HG03095 (cell line): Measurements from ENCODE around the gene BMAL1.
A peak's percentile ranks its signal among the peaks of the same experiment; 100 is the strongest.

Source experiments
- ATAC-seq: cut with Tn5 transposase; IDR thresholded peaks from one replicate; pipeline ENCODE4 v1.9.1; 2021; ENCODE audit warnings: moderate library complexity; ENCODE audit not compliant: unreplicated experiment

The BMAL1 gene

DNA sequence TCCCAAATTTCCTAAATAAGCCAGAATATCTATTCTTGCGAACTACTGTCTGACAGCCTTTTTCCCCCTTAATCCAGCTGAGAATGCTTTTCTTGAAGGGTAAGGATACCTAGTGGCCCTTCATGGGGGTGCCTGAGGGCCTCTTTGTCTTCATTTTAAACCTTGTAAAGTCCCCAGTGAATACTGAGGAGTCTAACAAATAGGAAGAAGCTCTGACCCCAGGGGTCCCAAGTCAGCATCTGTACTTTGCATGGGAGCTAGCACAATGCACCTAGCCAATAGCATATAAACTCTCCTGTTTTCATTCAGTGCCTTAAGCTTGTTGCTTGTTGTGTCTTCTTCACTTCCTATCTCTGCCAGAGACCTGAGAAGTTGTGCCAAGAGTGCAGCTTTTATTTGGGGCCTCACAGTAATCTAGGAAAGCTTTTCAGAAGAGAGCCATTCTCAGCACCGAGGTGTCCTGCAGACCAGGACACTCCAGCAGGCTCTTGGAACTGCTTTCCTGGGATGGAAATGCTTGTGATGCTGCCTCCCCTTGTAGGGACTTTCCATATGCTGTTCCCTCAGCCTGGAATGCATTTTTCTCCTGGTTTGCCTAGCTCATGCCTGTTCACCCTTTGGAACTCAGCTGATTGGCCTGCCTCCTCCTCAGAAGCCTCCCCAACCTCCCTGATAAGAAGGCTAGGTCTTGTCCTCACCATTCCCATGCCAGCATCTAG is 37.2 kb downstream of the BMAL1 start:
- ATAC-seq = no peak

DNA sequence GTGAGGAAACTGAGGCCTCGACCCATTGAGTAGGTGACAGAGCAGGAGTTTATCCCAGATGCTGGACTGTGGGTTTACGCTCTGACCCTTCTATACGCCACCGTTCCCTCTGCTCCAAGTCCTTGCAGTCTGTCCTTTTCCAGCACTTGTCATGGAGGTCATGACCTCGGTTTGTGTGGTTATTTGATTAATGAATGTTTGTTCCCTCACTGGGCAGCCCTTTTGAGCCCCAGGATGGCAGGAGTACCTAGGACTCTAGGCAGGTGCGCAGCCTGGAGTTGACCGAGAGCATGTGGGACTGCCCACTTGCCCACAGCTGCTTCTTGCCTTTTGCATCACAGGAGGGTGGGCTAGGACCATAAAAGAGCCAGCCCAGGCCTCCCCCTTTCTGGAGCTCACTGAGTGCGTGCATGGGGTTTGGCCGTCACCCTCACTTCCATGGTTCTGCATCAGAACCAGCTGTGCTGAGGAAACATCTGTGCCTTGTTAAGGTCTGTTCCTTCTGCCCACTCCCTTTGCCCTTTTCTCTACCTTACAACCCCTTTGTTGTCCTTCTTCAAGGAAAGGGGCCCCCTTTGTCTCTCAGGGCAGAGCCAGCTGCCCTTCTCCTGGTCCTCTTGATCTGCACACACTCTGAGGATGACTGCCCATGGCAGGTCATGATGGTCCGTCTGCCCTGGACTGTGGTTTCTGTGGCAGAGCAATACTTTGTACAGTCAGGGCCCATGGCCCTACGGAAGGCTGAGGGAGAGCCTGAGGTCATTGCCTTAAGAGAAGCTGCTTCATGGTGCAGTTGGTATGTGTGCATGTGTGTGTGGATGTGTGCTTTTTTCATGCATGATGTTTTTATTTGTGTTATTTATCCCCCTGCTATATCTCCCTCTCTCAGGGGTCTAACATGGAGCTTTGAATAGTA is 38.2 kb downstream of the BMAL1 start:
- no peak for ATAC-seq

DNA sequence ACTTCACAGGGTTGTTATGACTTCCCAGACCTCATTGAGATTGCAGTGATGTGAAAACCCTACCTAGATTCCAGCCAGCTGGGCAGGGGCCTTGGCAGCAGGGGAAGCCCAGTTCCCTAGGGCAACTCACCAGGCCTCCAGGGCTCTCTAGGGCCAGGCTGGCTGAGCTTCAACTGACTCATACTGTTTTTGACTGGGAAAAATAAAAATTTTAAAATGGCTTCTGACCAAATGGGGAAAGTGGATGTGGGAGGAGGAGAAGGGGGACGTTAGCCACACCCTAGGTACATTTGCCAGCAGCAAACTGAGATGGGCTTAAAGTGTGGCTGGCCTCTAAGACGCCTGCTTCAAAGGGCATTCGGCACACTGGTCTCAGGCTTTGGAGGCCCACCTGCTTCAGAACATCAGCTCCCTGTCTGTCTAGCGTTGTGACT is 39.0 kb downstream of the BMAL1 start:
- no peak for ATAC-seq

DNA sequence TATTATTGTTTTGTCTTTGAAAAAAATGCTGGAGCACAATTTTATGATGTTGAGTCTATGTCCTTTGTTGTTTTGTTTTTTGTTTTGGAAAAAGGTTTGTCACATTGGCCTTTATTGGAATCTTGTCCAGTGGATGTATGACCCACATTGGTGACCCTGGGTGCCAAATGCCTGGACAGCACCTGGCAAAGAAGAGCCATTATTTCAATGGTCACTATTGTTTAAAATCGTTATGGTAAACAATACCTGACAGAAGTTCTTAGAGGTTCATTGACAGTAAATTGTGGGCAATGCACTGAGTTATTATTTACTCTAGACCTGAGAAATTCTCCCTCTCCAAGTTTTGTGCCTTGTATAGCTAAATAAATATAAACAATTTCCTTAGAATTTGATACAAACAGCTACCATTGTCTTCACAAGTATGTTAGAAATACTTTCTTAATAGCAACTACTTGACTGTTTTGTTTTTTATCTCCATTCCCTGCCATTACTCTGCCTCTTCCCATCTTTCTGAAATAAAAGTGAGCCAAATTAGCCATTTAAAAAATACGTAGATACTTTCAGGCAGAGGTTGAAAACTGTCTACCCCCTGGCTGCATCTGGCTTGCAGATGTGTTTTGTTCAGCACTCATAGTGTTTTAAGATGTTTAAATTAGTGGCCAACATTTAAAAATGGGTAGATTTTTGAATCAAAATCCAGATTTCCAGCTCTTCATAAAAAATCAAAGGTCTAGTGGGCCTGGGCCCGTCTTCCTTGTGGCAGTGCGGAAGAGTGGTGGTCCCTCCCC is 39.9 kb downstream of the BMAL1 start:
- no peak for ATAC-seq

DNA sequence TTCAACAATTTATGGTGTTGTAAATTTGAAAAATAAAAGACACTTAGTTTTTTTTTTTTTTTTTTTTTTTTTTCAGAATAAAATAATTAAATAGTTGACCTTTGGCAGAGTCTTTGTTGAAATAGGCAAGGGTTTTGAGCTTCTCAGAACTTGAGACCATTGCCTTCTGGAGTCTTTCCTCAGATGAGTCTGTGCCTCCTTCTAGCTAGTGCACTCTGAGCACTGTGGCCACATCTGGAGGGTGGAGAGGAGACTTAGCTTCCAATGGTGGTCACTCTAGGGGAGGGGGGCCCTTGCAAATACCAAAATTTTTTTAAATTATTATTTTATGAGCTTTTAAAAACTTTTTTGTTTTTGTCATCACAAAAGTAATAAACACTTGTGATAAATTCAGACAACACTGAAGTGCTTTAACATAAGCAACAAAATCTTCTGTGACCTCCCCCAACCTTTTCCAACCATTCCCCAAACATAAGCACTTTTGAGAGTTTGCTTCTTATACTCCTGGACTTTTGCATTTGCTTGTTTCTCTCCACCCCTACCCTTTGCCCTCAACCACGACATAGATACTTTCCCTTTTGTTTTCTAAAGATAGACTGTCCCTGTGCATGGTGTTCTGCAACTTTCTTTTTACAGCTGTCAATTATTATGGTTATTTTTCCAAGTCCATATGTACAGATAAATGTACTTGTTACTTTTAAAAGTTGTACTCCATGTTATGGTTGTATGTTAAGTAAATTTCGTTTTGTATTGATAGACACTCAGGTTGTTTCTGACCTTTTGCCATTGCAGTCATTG is 41.1 kb downstream of the BMAL1 start:
- peak; percentile 86 for ATAC-seq

DNA sequence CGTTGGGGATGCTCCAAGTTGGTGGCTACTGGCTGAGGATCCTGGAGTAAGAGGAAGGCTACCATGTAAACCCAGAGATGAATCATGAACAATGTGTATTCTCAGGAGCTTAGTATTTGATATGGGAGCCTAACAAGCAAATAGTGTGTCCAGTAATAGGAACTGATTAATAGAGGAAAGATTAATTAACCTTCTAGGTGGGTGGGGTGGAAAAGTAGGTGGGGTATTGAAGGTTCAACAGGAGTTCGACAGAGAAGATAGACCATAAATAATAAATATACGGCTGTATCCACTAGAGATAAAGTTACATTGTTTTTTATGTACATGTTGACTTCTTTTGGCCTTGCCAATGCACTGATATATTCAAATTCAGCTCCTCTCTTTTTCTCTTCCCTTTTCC is 43.1 kb downstream of the BMAL1 start:
- ATAC-seq = no peak

DNA sequence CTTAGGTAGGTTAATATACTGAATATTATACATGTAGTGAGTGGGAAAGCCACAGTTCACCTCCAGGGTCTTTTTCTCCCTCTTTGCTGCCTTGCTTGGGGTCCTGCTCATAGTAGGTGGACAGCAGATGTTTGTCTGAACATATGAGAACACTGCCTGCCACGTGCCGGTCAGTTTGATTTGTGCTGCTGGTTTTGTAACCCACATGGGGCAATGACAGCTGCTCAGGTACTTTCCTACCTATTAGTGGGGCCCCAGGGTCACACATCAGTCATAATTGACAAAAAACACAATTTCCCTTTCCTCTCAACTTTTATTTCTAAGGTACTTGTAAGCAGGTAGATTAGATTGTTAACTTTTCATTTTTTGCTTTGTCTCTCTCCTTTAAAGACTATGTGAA is 43.8 kb downstream of the BMAL1 start:
- no peak for ATAC-seq

DNA sequence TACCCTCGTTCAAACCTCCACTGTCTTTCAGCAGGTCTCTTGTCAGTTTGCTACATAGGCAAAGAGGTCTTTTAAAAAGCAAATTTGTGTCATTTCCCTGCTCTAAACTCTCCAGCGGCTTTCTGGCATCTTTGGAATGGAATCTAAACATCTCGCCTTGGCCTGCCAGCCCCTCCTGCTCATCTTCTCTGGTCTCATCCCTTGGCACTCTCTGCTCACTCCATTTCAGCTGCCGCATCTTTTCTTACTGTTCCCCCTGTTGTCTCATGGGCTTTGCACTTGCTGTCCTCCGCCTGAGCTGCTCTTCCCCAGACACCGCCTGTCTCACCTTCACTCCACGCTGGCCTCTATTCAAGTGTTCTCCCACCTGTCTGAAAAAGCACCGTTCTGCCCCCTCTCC is 46.6 kb downstream of the BMAL1 start:
- ATAC-seq = no peak

DNA sequence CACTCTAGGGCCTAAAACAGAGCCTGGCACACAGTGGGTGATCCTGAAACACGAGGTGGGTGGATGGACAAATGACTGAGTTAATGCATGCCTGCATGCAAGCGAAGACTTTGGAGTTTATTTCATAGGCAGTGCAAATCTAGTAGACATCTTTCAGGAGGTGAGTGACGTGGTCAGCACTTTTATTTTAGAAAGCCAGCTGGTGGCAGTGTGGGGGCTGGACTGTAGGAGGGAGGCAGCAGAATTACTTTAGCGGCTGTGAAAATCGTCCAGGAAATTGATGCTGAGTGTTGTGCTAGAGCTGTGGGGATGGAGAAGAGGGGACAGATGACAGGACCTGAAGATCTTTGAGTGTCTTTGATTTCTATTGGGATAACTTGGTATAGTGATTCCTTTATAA is 47.1 kb downstream of the BMAL1 start:
- no peak for ATAC-seq

DNA sequence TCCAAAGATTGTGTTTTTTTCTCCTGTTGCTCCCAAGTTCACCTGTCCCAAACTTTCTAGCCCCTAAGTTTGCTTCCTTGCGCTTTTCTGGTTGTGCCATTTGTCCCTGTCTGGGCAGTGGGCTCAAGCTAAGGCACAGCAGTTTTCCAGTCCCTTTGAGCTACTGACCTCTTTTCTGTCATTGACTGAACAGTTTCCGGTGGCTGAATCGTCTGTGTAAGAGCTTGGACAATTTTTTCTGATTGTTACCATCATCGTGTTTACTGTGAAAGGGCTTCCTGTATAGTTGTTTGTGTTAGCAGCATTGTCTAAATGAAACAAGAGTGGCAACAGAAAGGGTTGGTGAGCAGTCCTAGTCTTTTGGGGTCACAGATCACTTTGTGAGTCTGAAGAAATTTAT is 49.8 kb downstream of the BMAL1 start:
- no peak for ATAC-seq

DNA sequence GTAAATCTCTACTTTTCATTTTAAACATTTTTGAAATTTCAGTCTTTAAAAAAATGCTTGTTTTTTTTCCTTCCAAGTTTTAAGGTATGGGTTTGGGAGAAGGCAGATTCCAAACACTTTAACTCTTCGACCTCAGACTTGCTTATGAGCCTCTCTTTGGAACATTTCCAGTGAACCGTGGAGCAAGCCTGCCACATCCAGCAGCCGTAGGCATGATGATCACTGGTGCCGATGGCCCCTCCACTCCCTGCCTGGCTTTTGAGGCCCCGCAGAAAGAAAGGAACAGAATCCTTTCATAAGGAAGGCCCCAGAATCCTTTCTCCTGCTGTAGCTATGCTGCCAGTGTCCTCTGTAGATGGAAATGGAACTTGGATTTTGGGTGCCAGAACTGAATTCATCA is 50.7 kb downstream of the BMAL1 start:
- no peak for ATAC-seq

DNA sequence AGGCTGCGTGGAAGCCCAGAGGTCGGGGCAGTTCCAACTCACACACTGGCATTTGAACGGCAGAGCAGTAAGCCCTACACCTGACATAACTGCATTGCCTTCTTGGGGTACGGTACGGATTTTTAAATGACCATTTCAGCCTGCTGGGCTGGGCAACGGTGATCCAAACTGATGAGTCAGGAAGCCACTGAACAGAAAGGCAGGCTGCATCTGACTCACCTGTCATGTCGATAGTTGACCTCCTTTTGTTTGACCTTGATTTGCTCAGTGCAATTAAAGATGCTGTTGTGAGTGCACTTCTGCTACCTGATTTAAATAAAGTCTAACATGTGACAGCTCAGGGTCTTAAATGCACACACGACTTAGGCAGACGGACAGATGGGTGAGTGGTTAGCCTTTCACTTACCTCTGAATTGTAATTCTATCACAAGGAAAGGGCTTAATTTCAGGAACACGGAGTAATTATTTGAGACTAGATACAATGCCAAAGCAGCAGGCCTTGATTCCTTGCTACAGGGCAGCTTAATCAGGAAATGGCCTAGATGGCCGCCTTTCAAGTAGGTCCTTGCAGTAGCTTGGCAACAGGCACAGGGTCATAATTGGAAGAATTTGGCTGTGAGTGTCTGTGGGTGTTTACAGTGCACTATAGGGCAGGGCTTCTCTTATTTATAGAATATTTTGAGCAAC is 52.2 kb downstream of the BMAL1 start:
- no peak for ATAC-seq

DNA sequence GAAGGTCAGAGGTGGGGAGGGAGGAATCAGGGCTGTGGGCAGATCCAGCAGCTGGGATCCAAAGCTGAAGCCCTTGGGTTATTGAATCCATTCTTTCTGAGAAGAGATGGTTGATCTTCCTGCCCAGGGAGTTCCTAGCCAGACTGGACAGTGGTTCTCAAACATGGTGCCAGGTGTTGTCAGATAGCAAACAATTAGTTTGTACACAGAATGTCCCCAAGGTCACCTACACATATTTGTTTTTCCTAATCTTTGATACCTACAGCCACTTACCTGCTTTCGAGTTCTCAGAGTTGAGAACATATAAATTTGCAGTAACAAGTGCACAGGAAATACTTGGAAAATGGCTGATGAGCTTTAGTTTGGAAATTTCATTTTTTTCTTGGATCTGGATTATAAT is 54.5 kb downstream of the BMAL1 start:
- no peak for ATAC-seq

DNA sequence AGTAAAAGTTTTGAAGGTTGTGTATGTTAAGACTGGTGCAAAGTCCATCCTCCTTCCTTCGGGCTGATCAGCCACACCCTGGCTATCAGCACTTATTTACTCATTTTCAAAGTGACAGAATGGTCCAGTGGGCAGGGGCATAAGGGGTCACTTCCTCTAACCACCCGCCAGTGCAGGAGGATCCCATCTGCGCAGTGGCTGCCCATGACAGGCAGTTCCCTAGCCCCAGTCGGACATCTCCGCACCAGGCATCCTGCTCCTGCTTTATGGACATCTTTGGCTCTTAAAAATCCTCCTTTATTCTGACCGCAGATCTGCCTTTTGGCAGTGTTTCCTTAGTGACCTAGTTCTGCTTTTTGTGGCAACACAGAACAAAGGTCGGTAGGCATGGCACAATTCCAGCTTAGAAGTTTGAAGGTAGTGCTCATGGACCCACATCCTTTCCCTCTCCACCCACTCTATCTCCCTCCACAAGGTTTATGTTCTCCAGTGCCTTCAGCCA is 55.9 kb downstream of the BMAL1 start:
- ATAC-seq = no peak

DNA sequence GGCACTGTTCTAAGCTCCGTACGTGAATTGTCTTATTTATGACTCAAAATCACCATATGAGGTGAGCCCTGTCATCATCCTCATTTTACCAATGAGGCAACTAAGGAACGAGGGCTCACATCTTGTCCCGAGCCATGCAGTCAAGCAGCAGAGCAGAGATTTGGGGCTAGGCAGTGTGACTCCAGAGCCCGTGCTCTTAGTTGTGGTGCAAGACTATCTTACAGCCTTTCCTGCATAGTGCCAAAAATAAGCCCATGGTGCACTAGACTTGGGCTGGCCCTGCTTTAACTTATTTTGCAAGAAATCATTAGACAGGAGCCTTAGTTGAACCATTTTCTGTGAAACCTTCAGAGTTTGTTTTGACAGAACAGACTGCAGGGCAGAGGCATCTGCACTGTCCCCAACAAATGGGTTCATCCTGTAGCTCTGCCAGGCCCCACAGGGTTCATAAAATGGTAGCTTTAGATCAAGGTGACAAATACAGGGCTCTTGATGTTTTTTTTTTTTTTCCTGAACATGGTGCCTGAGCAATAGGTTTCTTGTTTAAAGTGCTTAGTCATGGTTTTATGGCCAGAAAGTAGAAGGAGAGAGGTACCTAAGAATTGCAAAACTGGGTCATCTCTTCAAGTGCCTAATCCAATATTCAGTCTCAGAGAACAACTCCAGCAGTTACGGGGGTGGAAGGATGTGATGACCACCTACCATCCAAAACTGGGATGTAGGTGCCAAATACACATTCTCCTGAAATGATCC is 56.6 kb downstream of the BMAL1 start:
- no peak for ATAC-seq

DNA sequence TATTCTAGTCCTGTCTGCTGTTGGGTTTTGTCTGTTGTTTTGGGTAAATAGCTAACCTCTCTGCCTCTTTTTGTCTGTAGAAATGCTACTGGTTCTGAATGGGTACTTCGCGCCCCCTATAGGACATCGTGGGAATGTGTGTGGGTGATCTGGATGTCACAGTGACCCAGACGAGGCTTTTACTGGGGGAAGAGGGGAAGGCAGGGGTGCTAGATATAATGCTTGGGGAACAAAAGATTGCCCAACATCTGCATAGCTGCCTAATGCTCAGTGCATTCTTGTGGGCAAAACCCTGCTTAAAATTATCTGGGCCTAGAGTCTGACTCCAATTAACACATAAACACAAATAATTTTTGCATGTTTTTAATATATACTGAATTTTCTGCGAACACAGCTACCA is 57.7 kb downstream of the BMAL1 start:
- peak; percentile 40 for ATAC-seq

DNA sequence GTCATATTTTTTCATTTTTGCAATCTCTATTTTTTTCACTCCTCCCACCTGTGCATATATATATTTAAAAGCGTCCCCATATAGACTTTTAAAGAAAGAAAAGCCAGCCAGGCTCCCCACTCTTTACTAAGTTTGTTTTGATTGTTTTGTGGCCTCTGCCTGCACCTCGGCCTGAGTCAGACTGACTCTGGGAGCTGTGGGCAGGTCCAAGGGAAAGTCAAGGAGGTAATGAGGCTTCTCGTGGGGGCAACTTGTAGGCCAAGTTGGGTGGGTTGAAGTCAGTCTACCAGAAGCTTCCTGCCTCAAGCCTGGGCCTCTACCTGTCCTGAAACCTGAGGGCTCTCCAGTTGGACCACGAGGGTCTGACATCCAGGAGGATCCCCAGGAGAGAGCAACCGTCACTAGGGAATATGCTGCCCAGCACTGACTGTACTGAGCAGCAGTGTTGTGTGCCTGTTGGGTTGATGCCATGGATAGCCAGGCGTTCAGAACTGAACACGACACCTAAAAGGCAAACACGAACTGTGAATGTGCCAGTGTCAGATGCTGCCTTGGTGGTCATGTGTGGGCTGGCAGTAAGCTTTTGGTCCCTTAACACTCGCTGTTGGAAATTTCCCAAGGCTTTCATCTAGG is 58.8 kb downstream of the BMAL1 start:
- no peak for ATAC-seq

DNA sequence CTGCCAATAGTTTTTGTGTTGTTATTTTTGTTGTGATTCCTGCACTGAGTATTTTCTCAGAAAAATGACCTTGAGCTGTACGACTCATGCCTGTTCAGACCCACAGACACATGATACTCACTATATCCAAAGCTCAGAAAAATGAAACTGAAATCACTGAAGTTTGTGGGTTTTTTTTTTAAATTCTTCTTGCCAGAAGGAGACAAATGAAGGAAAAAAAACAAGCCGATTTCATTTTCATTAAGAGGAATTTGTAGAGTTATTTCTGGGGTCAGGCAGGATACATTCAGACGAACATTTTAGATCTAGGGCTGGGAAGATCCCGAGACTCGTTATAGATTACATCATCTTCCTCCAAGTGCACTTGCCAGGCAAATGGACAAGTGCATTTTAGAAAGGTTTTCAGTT is 60.4 kb downstream of the BMAL1 start:
- no peak for ATAC-seq
